Measurements from ENCODE around the gene BEND3. TPM values are rescaled to one million over a fixed set of nuclear protein-coding genes. Genes with fewer than 3 reads are reported as not detected.

The BEND3 gene
- total RNA-seq, 6 donors from 2014 or later: 2.1 to 5.8 (median 3.1) TPM

GRCh38 chr6:107132330-107132954, 17.1 kb upstream of the BEND3 start:
- H3K27ac ChIP-seq: no peak overlapping the region
- H3K36me3 ChIP-seq: no peaks in the 10 kb centered on the region
- no peaks in the 10 kb centered on the region for H3K9me3 ChIP-seq
- TF ChIP-seq CTCF (IDR thresholded peaks at IDR 0.05) (peak in 1 of 6 experiments; percentile 12), POLR2A (IDR thresholded peaks at IDR 0.05) (no peak), POLR2AphosphoS5 (IDR thresholded peaks at IDR 0.05) (no peak), EP300 (IDR thresholded peaks at IDR 0.05) (no peak)
- DNase-seq (no peak), ATAC-seq (ENCODE audit: low FRiP score in 2 of 2) (no peak)
- no peak overlapping the region for H3K4me3 ChIP-seq
- no peaks in the 10 kb centered on the region for H3K4me1 ChIP-seq
- H3K27me3 ChIP-seq: no peaks in the 10 kb centered on the region
- WGBS, 2 donors: 35 to 42% methylated on average over 8 of the region's 8 CpGs

GRCh38 chr6:107129370-107129925, 14.1 kb upstream of the BEND3 start:
- Histone ChIP-seq H3K36me3 (no peaks in the 10 kb centered on the region), H3K4me3 (no peak overlapping the region), H3K27ac (no peak overlapping the region), H3K27me3 (no peaks in the 10 kb centered on the region), H3K9me3 (no peaks in the 10 kb centered on the region), H3K4me1 (no peaks in the 10 kb centered on the region)
- ATAC-seq (ENCODE audit: low FRiP score in 2 of 2) (no peak), DNase-seq (no peak)
- TF ChIP-seq POLR2A (IDR thresholded peaks at IDR 0.05) (no peak), POLR2AphosphoS5 (IDR thresholded peaks at IDR 0.05) (no peak), CTCF (IDR thresholded peaks at IDR 0.05) (no peak), EP300 (IDR thresholded peaks at IDR 0.05) (no peak)
- 80 to 81% methylated on average over 9 of the region's 9 CpGs for WGBS, 2 donors

GRCh38 chr6:107128577-107128976, 13.3 kb upstream of the BEND3 start:
- no peak for TF ChIP-seq CTCF (IDR thresholded peaks at IDR 0.05)
- no peak for TF ChIP-seq EP300 (IDR thresholded peaks at IDR 0.05)
- TF ChIP-seq POLR2AphosphoS5 (IDR thresholded peaks at IDR 0.05): no peak
- ATAC-seq (ENCODE audit: low FRiP score in 2 of 2): no peak
- H3K9me3 ChIP-seq: no peaks in the 10 kb centered on the region
- no peaks in the 10 kb centered on the region for H3K27me3 ChIP-seq
- H3K27ac ChIP-seq: no peak overlapping the region
- no peaks in the 10 kb centered on the region for H3K4me1 ChIP-seq
- no peaks in the 10 kb centered on the region for H3K36me3 ChIP-seq
- no peak for DNase-seq
- no peak overlapping the region for H3K4me3 ChIP-seq
- 82 to 95% methylated on average over 2 of the region's 2 CpGs for WGBS, 2 donors

DNA sequence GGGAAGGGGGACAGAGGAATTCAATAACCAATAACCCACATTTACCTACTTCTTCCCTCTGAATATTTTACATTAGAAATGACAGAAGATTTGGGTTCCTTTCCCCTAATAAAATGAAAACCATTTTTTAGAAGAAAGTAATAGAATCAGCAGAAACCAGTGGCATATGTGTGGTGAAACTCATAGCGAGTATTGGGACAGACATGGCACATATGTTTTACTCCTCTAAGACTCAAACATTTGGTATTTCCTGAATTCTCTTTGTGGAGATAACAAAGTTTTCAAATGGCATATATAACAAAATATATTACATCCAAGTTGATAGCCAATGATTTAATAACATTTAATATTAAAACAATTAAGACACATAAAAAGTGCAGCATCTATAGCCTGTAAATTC, 12.9 kb upstream of the BEND3 start:
- no peak for ATAC-seq (ENCODE audit: low FRiP score in 2 of 2)
- Histone ChIP-seq H3K27me3 (no peaks in the 10 kb centered on the region), H3K9me3 (no peaks in the 10 kb centered on the region), H3K27ac (no peak overlapping the region), H3K36me3 (no peaks in the 10 kb centered on the region), H3K4me3 (no peak overlapping the region), H3K4me1 (no peaks in the 10 kb centered on the region)
- DNase-seq: no peak
- 85 to 88% methylated on average over 1 of the region's 1 CpG for WGBS, 2 donors
- TF ChIP-seq POLR2A (IDR thresholded peaks at IDR 0.05): no peak
- no peak for TF ChIP-seq EP300 (IDR thresholded peaks at IDR 0.05)
- no peak for TF ChIP-seq POLR2AphosphoS5 (IDR thresholded peaks at IDR 0.05)
- no peak for TF ChIP-seq CTCF (IDR thresholded peaks at IDR 0.05)

DNA sequence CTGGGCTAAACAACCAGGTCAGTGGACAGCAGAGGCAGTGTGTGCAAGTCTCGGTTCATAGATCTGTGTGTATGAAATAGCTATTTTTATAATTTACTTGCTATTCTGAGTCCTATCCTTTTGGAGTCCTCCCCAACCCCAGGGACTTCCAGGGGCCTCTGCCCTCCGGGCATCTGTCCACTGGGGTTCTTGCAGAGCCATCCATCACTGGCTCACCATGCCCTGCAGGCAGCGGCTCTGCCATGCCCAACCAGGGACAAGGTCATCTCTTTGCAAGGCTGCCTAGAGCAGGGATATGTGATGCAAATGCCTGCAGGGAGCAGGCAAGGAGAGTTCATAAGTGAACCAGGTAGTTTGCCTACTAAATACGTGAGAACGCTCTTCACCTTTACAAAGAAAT, 10.5 kb upstream of the BEND3 start:
- TF ChIP-seq POLR2AphosphoS5 (IDR thresholded peaks at IDR 0.05) (no peak), CTCF (IDR thresholded peaks at IDR 0.05) (no peak), EP300 (IDR thresholded peaks at IDR 0.05) (no peak), POLR2A (IDR thresholded peaks at IDR 0.05) (no peak)
- H3K9me3 ChIP-seq: no peaks in the 10 kb centered on the region
- no peaks in the 10 kb centered on the region for H3K36me3 ChIP-seq
- DNase-seq (peak in 1 of 2 donors; percentile 39), ATAC-seq (ENCODE audit: low FRiP score in 2 of 2) (peak in 1 of 2 donors; percentile 50)
- no peak overlapping the region for H3K4me3 ChIP-seq
- H3K27me3 ChIP-seq: no peaks in the 10 kb centered on the region
- no peak overlapping the region for H3K27ac ChIP-seq
- 91 to 94% methylated on average over 5 of the region's 5 CpGs for WGBS, 2 donors
- no peaks in the 10 kb centered on the region for H3K4me1 ChIP-seq

Data from upper lobe of left lung (tissue), 6 donors.